ENCODE measurements around the gene COQ8A.

The COQ8A gene

DNA sequence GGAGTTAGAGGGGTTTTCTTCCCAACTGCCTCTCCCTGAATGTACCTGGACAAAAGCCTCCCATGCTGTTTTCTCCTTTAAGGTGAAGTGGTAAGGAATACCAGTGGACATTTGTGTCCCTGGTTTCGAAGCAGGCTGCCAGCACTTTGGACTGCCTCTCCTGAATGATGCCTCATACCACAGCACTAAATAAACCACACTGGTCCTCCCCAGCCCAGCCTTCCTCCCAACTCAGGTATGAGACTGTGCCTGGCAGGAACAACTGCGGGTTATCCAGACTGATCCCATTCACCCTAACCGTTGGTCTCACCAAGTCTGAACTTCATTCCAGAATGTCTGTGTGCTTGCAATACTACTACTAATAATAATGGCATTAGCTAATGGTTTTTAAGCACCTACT is 9.3 kb downstream of the COQ8A start:
- TF ChIP-seq, protein P1, sequence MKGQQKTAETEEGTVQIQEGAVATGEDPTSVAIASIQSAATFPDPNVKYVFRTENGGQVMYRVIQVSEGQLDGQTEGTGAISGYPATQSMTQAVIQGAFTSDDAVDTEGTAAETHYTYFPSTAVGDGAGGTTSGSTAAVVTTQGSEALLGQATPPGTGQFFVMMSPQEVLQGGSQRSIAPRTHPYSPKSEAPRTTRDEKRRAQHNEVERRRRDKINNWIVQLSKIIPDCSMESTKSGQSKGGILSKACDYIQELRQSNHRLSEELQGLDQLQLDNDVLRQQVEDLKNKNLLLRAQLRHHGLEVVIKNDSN (IDR thresholded peaks at IDR 0.05): no peak
- TF ChIP-seq, protein P2, sequence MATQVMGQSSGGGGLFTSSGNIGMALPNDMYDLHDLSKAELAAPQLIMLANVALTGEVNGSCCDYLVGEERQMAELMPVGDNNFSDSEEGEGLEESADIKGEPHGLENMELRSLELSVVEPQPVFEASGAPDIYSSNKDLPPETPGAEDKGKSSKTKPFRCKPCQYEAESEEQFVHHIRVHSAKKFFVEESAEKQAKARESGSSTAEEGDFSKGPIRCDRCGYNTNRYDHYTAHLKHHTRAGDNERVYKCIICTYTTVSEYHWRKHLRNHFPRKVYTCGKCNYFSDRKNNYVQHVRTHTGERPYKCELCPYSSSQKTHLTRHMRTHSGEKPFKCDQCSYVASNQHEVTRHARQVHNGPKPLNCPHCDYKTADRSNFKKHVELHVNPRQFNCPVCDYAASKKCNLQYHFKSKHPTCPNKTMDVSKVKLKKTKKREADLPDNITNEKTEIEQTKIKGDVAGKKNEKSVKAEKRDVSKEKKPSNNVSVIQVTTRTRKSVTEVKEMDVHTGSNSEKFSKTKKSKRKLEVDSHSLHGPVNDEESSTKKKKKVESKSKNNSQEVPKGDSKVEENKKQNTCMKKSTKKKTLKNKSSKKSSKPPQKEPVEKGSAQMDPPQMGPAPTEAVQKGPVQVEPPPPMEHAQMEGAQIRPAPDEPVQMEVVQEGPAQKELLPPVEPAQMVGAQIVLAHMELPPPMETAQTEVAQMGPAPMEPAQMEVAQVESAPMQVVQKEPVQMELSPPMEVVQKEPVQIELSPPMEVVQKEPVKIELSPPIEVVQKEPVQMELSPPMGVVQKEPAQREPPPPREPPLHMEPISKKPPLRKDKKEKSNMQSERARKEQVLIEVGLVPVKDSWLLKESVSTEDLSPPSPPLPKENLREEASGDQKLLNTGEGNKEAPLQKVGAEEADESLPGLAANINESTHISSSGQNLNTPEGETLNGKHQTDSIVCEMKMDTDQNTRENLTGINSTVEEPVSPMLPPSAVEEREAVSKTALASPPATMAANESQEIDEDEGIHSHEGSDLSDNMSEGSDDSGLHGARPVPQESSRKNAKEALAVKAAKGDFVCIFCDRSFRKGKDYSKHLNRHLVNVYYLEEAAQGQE (IDR thresholded peaks at IDR 0.05; ENCODE audit: low read depth): no peak
- TF ChIP-seq RAD21 (IDR thresholded peaks at IDR 0.05; ENCODE audit: low read depth) (no peak), CREB1 (IDR thresholded peaks at IDR 0.05; ENCODE audit: low read depth) (no peak), ZBTB7A (IDR thresholded peaks at IDR 0.05; ENCODE audit: low read depth) (no peak), EGR1 (IDR thresholded peaks at IDR 0.05) (no peak), TCF12 (IDR thresholded peaks at IDR 0.05; ENCODE audit: low read depth) (no peak), FOXM1 (IDR thresholded peaks at IDR 0.05; ENCODE audit: borderline replicate concordance, low read depth) (no peak), TAF1 (IDR thresholded peaks at IDR 0.05; ENCODE audit: low read depth) (no peak), CEBPB (IDR thresholded peaks at IDR 0.05) (no peak)

DNA sequence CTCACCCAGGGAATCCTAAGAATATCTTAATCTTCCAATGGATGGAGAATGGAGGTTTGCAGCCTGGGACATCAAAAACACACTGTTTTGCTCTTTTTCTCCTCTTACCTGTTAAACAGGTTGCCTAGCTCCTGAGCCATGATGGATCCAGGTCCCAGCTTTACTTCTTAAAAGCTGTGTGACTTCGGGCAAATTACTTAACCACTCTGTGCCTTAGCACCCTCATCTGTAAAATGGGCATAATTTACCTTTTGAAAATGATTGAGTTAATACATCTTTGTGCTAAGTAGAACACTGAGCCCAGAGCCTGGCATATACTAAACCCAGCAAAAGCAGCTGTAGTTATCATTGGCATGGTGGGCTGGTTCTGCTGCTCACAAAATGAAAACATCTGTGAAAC is 10.2 kb downstream of the COQ8A start:
- TF ChIP-seq TEAD4 (IDR thresholded peaks at IDR 0.05): no peak
- no peak for TF ChIP-seq YY1 (IDR thresholded peaks at IDR 0.05; ENCODE audit: low read depth)
- no peak for TF ChIP-seq EGR1 (IDR thresholded peaks at IDR 0.05)
- TF ChIP-seq, protein P2 (IDR thresholded peaks at IDR 0.05; ENCODE audit: low read depth): no peak
- no peak for TF ChIP-seq RAD21 (IDR thresholded peaks at IDR 0.05; ENCODE audit: low read depth)
- TF ChIP-seq, protein P3, sequence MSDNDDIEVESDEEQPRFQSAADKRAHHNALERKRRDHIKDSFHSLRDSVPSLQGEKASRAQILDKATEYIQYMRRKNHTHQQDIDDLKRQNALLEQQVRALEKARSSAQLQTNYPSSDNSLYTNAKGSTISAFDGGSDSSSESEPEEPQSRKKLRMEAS (IDR thresholded peaks at IDR 0.05): no peak
- TF ChIP-seq NFIC (IDR thresholded peaks at IDR 0.05): no peak
- TF ChIP-seq, protein P1 (IDR thresholded peaks at IDR 0.05): no peak
- TF ChIP-seq TAF1 (IDR thresholded peaks at IDR 0.05; ENCODE audit: low read depth): no peak
- no peak for TF ChIP-seq CEBPB (IDR thresholded peaks at IDR 0.05)
- no peak for TF ChIP-seq ZBTB7A (IDR thresholded peaks at IDR 0.05; ENCODE audit: low read depth)
- no peak for TF ChIP-seq EP300 (IDR thresholded peaks at IDR 0.05; ENCODE audit: borderline replicate concordance)

DNA sequence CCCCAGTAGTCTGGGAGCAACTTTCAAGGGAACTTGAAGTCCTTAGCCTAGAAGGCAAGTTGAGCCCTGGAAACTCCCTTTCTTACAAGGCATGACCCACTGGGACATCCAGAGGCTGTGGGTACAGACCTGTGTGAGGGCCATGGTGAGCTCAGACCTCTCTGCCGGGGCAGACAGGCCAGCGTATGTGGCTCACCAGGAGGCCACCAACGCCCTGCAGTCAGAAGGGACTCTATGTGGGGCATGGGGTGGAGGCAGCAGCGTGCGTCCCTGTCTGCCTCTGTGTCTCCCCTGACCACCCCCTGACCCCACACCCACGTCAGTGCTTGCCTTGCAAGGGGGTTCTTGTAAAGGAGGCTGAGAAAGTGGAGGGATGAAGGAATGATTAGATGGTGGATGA is 10.8 kb downstream of the COQ8A start:
- TF ChIP-seq CEBPB (IDR thresholded peaks at IDR 0.05) (no peak), YY1 (IDR thresholded peaks at IDR 0.05; ENCODE audit: low read depth) (no peak)
- TF ChIP-seq, protein P2 (IDR thresholded peaks at IDR 0.05; ENCODE audit: low read depth): no peak

DNA sequence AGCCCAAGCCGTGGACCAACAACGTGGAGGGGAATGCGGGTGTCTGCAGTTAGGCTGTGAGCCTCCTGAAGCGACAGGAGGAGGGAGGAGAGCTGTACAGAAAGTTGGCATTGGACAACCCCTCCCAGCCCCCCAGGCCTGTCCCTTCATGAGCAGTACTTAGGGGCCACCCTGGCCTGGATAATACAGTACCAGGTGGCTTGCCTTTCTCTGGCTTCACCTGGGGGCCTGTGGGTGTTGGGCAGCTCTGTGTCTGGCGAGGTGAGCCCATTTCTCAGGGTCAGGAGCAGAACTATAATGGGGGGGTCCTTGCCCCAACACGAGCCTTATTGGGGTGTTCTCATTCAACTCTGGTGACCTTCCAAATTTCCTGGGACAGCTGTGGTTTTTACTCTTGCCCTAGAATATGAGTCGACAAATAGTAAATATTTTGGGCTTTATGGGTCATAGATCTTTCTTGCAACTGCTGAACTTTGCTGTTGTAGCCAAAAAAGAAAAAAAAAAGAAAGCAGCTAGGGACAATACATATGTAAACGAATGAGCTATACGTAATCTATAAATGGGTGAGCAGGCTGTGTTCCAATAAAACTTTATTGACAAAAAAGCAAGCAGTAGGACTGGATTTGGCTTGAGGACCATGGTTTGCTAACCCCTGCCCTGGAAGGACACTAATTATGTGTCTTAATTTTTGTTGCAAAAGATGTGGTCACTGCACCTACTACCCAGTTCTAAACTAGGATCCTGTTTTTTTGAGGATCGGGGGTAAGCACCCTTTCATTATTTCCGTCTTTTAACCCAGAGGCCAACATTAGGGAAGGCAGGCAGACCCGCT is 11.4 kb downstream of the COQ8A start:
- TF ChIP-seq RAD21 (IDR thresholded peaks at IDR 0.05; ENCODE audit: low read depth): no peak
- no peak for TF ChIP-seq EP300 (IDR thresholded peaks at IDR 0.05; ENCODE audit: borderline replicate concordance)
- no peak for TF ChIP-seq ZBTB7A (IDR thresholded peaks at IDR 0.05; ENCODE audit: low read depth)
- TF ChIP-seq TEAD4 (IDR thresholded peaks at IDR 0.05): no peak
- TF ChIP-seq, protein P2 (IDR thresholded peaks at IDR 0.05; ENCODE audit: low read depth): no peak
- no peak for TF ChIP-seq CEBPB (IDR thresholded peaks at IDR 0.05)
- TF ChIP-seq TAF1 (IDR thresholded peaks at IDR 0.05; ENCODE audit: low read depth): no peak
- TF ChIP-seq, protein P1 (IDR thresholded peaks at IDR 0.05): no peak
- TF ChIP-seq FOXM1 (IDR thresholded peaks at IDR 0.05; ENCODE audit: borderline replicate concordance, low read depth): no peak
- no peak for TF ChIP-seq EGR1 (IDR thresholded peaks at IDR 0.05)
- TF ChIP-seq TCF12 (IDR thresholded peaks at IDR 0.05; ENCODE audit: low read depth): no peak
- no peak for TF ChIP-seq YY1 (IDR thresholded peaks at IDR 0.05; ENCODE audit: low read depth)
- TF ChIP-seq, protein P3 (IDR thresholded peaks at IDR 0.05): no peak
- no peak for TF ChIP-seq CREB1 (IDR thresholded peaks at IDR 0.05; ENCODE audit: low read depth)
- no peak for TF ChIP-seq NFIC (IDR thresholded peaks at IDR 0.05)

Data from Ishikawa (cell line).